Measurements from ENCODE around the gene DNAJB8.

DNA sequence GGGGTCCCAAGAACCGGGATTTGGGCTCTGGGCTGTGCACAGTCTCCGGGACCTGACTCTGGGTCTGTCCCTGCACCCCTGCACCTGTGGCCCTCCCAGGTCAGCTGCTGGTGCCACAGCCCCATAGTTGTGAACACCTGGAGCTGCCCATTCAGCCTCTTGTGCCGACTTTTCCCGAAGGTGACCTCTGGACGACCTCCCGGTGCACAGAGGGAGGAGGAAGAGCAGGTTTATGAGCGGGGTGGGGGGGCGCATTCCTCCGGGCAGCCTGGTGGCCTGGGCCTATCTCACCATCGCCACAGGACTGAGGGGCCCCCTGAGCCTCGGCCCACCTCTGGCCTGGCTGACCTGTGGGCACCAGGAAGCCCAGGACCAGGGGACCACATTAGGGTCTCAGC, 45.3 kb downstream of the DNAJB8 start:
- TF ChIP-seq POLR2A (IDR thresholded peaks at IDR 0.05) (no peak), POLR2AphosphoS5 (IDR thresholded peaks at IDR 0.05) (no peak)
- TF ChIP-seq, protein P1, sequence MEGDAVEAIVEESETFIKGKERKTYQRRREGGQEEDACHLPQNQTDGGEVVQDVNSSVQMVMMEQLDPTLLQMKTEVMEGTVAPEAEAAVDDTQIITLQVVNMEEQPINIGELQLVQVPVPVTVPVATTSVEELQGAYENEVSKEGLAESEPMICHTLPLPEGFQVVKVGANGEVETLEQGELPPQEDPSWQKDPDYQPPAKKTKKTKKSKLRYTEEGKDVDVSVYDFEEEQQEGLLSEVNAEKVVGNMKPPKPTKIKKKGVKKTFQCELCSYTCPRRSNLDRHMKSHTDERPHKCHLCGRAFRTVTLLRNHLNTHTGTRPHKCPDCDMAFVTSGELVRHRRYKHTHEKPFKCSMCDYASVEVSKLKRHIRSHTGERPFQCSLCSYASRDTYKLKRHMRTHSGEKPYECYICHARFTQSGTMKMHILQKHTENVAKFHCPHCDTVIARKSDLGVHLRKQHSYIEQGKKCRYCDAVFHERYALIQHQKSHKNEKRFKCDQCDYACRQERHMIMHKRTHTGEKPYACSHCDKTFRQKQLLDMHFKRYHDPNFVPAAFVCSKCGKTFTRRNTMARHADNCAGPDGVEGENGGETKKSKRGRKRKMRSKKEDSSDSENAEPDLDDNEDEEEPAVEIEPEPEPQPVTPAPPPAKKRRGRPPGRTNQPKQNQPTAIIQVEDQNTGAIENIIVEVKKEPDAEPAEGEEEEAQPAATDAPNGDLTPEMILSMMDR (IDR thresholded peaks at IDR 0.05), result no peak
